GM18526 (cell line): ENCODE results near the gene STARD3.

Experiments
- POLR2A ChIP-seq: IDR thresholded peaks from 3 replicates; pipeline ENCODE4 v1.6.1; 2011; ENCODE audit not compliant: insufficient read length; ENCODE audit errors: extremely low read depth

STARD3 gene

GRCh38 chr17:39709998-39710964 is 73.3 kb downstream of the STARD3 start:
- TF ChIP-seq POLR2A = no peak

- no peak for TF ChIP-seq POLR2A
Measured at GRCh38 chr17:39711851-39712250, 74.9 kb downstream of the STARD3 start.
